Endodermal cell (in vitro differentiated cells): ENCODE measurements around the gene SPRR5. TPM values are rescaled to one million over a fixed set of nuclear protein-coding genes. Genes with fewer than 3 reads are reported as not detected.

Experiments
- DNase-seq: peaks from one replicate; pipeline ENCODE4 v3.0.0-alpha.2; 2017
- H3K27ac ChIP-seq: 2 replicates; pipeline ENCODE4 v1.5.1; 2013; ENCODE audit warnings: mild to moderate bottlenecking, low read depth, low read length, moderate library complexity
- H3K27me3 ChIP-seq: 2 replicates; pipeline ENCODE4 v1.6.1; 2013; ENCODE audit warnings: mild to moderate bottlenecking, low read length, moderate library complexity; ENCODE audit not compliant: insufficient read depth, control insufficient read depth, poor library complexity, severe bottlenecking
- H3K36me3 ChIP-seq: 2 replicates; pipeline ENCODE4 v1.7.0; 2013; ENCODE audit warnings: mild to moderate bottlenecking, low read length, moderate library complexity; ENCODE audit not compliant: control insufficient read depth, insufficient read depth
- H3K4me1 ChIP-seq: one replicate; pipeline ENCODE4 v1.7.0; 2013; ENCODE audit warnings: low read length; ENCODE audit not compliant: control insufficient read depth, insufficient read depth
- H3K4me3 ChIP-seq: 2 replicates; pipeline ENCODE4 v1.5.1; 2013; ENCODE audit warnings: mild to moderate bottlenecking, low read length, moderate library complexity
- H3K9ac ChIP-seq: 2 replicates; pipeline ENCODE4 v1.6.1; 2013; ENCODE audit warnings: mild to moderate bottlenecking, low read length, moderate library complexity; ENCODE audit not compliant: poor library complexity, severe bottlenecking; ENCODE audit errors: extremely low read depth
- H3K9me3 ChIP-seq: 2 replicates; pipeline ENCODE4 v1.6.1; 2013; ENCODE audit warnings: mild to moderate bottlenecking, low read length, moderate library complexity; ENCODE audit not compliant: control insufficient read depth
- H3K27ac Mint-ChIP-seq: 2 replicates; pipeline ENCODE4 v1.8.0; 2020; ENCODE audit warnings: mixed read lengths
- H3K27me3 Mint-ChIP-seq: 2 replicates; pipeline ENCODE4 v1.8.0; 2021; ENCODE audit warnings: mild to moderate bottlenecking, mixed read lengths; ENCODE audit not compliant: insufficient read depth
- H3K36me3 Mint-ChIP-seq: 2 replicates; pipeline ENCODE4 v1.8.0; 2020; ENCODE audit warnings: low read depth, mixed read lengths
- H3K4me1 Mint-ChIP-seq: 2 replicates; pipeline ENCODE4 v1.8.0; 2020; ENCODE audit warnings: mixed read lengths
- H3K4me3 Mint-ChIP-seq: 2 replicates; pipeline ENCODE4 v1.8.0; 2020; ENCODE audit warnings: mild to moderate bottlenecking, moderate library complexity, mixed read lengths
- H3K9me3 Mint-ChIP-seq: 2 replicates; pipeline ENCODE4 v1.8.0; 2020; ENCODE audit warnings: mild to moderate bottlenecking, mixed read lengths
- CTCF ChIP-seq: fragments of 200-600 bp; sonication (generic); conservative IDR thresholded peaks from 2 replicates; pipeline ENCODE4 v1.5.0; 2021; ENCODE audit warnings: antibody characterized with exemption, mild to moderate bottlenecking
- WGBS, 2 experiments: methylation state at CpG; one replicate each; pipeline versions ENCODE4 v1.1.5 to v1.1.7; 2013; ENCODE audit warnings: missing lambda C conversion rate in 2 of 2, mixed read lengths in 1 of 2; ENCODE audit not compliant: insufficient coverage in 1 of 2, insufficient read length in 1 of 2; 5-methylcytosine and 5-hydroxymethylcytosine counted together
- total RNA-seq, 2 donors: library from RNA; stranded (reverse); fragmentation: NEBNext Ultra II Directional in 1 of 2; extraction: Animal tissue kit (Norgen Biotek cat#: 25700) in 1 of 2; gene quantifications; 2 replicates in 1 of 2; 3 replicates in 1 of 2; pipeline ENCODE4 v1.2.1, GENCODE V29; 2021

Gene SPRR5
- total RNA-seq, 2 donors from 2014 or later = not detected

GRCh38 chr1:152962876-152963415 is 15.9 kb downstream of the SPRR5 start:
- Mint-ChIP-seq H3K27me3 (no peaks in the 10 kb centered on the region), H3K4me3 (no peak overlapping the region), H3K4me1 (peaks cover 1% of the 10 kb centered on the region), H3K36me3 (no peaks in the 10 kb centered on the region), H3K27ac (no peak overlapping the region), H3K9me3 (peaks cover 45% of the 10 kb centered on the region)
- H3K27me3 ChIP-seq = no peaks in the 10 kb centered on the region
- TF ChIP-seq CTCF = no peak
- no peak overlapping the region for H3K4me3 ChIP-seq
- peaks cover 35% of the 10 kb centered on the region for H3K9me3 ChIP-seq
- no peak overlapping the region for H3K9ac ChIP-seq
- no peaks in the 10 kb centered on the region for H3K4me1 ChIP-seq
- no peak overlapping the region for H3K27ac ChIP-seq
- H3K36me3 ChIP-seq = no peaks in the 10 kb centered on the region
- WGBS, 2 experiments = 70 to 84% methylated on average over 2 of the region's 2 CpGs
- no peak for DNase-seq

GRCh38 chr1:152964536-152964935 is 17.5 kb downstream of the SPRR5 start:
- no peak for DNase-seq
- 46 to 57% methylated on average over 1 of the region's 1 CpG for WGBS, 2 experiments
- Histone ChIP-seq H3K36me3 (no peaks in the 10 kb centered on the region), H3K27me3 (no peaks in the 10 kb centered on the region), H3K9ac (no peak overlapping the region), H3K4me3 (no peak overlapping the region), H3K9me3 (peaks cover 31% of the 10 kb centered on the region), H3K4me1 (no peaks in the 10 kb centered on the region), H3K27ac (no peak overlapping the region)
- H3K9me3 Mint-ChIP-seq = peaks cover 41% of the 10 kb centered on the region
- H3K36me3 Mint-ChIP-seq = no peaks in the 10 kb centered on the region
- H3K4me3 Mint-ChIP-seq = no peak overlapping the region
- H3K27ac Mint-ChIP-seq = no peak overlapping the region
- peaks cover 3% of the 10 kb centered on the region for H3K27me3 Mint-ChIP-seq
- TF ChIP-seq CTCF = no peak
- peaks cover 1% of the 10 kb centered on the region for H3K4me1 Mint-ChIP-seq

GRCh38 chr1:152965853-152966252 is 18.8 kb downstream of the SPRR5 start:
- H3K27me3 ChIP-seq = no peaks in the 10 kb centered on the region
- Mint-ChIP-seq H3K9me3 (peaks cover 42% of the 10 kb centered on the region), H3K27me3 (peaks cover 3% of the 10 kb centered on the region), H3K4me1 (peaks cover 1% of the 10 kb centered on the region), H3K27ac (no peak overlapping the region), H3K4me3 (no peak overlapping the region), H3K36me3 (no peaks in the 10 kb centered on the region)
- H3K4me1 ChIP-seq = no peaks in the 10 kb centered on the region
- no peak overlapping the region for H3K27ac ChIP-seq
- H3K9me3 ChIP-seq = peaks cover 30% of the 10 kb centered on the region
- TF ChIP-seq CTCF = no peak
- no peak overlapping the region for H3K9ac ChIP-seq
- DNase-seq = no peak
- 50 to 77% methylated on average over 1 to 3 of the region's 4 CpGs for WGBS, 2 experiments
- no peak overlapping the region for H3K4me3 ChIP-seq
- H3K36me3 ChIP-seq = no peaks in the 10 kb centered on the region
